GM12873 (cell line): ENCODE data around the gene LAPTM5.

Experiments
- TF ChIP-seq, protein P1 (sequence below): IDR thresholded peaks from 2 replicates; pipeline ENCODE4 v1.5.1; 2012; ENCODE audit warnings: low read depth, mild to moderate bottlenecking, moderate library complexity, low read length, control low read depth; ENCODE audit not compliant: insufficient read depth; ENCODE audit errors: missing control alignments

The LAPTM5 gene

GRCh38 chr1:30785181-30785580, 27.6 kb upstream of the LAPTM5 start:
- TF ChIP-seq, protein P1, sequence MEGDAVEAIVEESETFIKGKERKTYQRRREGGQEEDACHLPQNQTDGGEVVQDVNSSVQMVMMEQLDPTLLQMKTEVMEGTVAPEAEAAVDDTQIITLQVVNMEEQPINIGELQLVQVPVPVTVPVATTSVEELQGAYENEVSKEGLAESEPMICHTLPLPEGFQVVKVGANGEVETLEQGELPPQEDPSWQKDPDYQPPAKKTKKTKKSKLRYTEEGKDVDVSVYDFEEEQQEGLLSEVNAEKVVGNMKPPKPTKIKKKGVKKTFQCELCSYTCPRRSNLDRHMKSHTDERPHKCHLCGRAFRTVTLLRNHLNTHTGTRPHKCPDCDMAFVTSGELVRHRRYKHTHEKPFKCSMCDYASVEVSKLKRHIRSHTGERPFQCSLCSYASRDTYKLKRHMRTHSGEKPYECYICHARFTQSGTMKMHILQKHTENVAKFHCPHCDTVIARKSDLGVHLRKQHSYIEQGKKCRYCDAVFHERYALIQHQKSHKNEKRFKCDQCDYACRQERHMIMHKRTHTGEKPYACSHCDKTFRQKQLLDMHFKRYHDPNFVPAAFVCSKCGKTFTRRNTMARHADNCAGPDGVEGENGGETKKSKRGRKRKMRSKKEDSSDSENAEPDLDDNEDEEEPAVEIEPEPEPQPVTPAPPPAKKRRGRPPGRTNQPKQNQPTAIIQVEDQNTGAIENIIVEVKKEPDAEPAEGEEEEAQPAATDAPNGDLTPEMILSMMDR = no peak

GRCh38 chr1:30783256-30783915, 25.8 kb upstream of the LAPTM5 start:
- TF ChIP-seq, protein P1 = no peak

- TF ChIP-seq, protein P1 = peak; percentile 84
Observed at GRCh38 chr1:30782361-30783255, 25.0 kb upstream of the LAPTM5 start.

DNA sequence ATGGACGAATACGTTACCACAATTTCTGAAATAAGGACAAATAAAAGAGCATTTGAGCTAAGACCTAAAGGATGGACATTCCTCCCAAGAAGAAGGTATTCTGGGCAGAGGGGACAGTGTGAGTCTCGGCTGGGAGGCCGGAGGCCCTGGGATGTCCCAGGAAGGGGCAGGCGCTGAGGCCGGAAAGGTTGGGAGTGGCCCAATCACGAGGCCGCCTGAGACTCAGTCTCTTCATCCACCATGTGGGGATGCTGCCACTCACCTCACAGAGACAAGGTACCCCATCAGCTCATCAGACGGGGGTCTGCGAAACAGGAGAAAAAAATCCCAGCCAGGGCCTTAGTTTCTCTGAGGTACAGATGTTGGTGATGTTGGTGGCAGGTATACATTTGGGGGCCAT, 24.3 kb upstream of the LAPTM5 start:
- TF ChIP-seq, protein P1 = no peak

DNA sequence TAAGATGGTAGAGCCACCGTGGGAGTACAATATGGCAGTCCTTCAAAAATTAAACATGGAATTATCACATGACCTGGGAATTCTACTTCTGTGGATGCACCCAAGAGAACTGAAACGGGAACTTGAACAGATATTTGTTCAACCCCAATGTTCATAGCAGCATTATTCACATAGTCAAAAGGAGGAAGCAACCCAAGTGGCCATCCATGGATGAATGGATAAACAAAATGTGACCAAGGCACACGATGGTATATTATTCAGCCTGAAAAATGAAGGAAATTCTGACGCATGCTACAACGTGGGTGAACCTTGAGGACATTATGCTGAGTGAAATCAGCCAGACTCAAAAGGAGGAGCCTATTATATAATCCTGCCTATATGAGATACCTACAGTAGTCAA, 22.8 kb upstream of the LAPTM5 start:
- TF ChIP-seq, protein P1 = no peak

DNA sequence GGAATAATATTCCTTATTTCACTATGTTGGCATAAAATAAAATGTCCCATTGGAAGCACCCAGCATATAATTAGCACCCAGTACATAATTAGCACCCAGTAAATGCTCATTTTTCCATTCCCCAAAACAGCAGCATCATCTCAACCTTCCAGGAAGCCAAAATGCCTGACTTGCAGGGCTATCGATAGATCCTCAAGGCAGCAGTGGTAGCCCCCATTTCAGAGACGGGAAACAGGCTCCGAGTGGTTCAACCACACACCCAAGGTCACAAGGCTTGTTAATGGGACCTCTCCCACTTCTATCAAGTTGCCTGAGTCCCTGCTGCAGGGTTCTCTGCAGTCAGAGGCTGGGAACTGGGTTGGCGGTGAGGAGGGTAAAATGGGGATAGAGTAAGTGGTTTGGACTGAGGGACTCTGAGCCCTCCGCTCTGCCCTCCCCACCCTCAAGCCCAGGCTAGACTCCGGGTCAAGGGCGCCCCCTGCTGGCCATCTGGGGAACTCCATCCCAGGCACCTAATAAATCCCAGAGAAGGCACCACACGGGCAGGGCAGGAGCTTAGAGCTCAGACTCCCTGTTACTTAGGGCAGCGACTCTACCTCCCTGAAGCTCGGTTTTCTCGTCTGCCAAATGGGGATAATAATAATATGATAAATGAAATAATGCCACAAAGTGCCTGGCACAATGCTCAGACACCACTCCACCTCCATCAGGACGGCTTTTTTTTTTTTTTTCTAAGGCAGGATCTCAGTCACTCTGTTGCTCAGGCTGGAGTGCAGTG, 21.9 kb upstream of the LAPTM5 start:
- TF ChIP-seq, protein P1 = peak; percentile 92

- TF ChIP-seq, protein P1 = no peak
Observed at GRCh38 chr1:30778979-30779293, 21.4 kb upstream of the LAPTM5 start.
